DMS114 treated with DMSO at 0.1 percent for 48 hours (cell line): ENCODE results near the gene ZNF831.

Source experiments
- DNase-seq: peaks from one replicate; lab custom pipeline; 2025; ENCODE audit not compliant: unreplicated experiment; lab: John Stamatoyannopoulos, UW

ZNF831 gene

GRCh38 chr20:59178983-59179595 lies 15.5 kb downstream of the ZNF831 start:
- DNase-seq: no peak

GRCh38 chr20:59179988-59180387 lies 16.4 kb downstream of the ZNF831 start:
- no peak for DNase-seq

- DNase-seq: no peak
Observed at GRCh38 chr20:59181936-59182335, 18.3 kb downstream of the ZNF831 start.

- no peak for DNase-seq
Observed at GRCh38 chr20:59182401-59183044, 18.9 kb downstream of the ZNF831 start.

- DNase-seq: no peak
Observed at GRCh38 chr20:59183751-59184150, 20.1 kb downstream of the ZNF831 start.

- DNase-seq: no peak
Observed at GRCh38 chr20:59184880-59185447, 21.3 kb downstream of the ZNF831 start.

GRCh38 chr20:59185809-59186208 lies 22.2 kb downstream of the ZNF831 start:
- no peak for DNase-seq

- no peak for DNase-seq
Observed at GRCh38 chr20:59190466-59190865, 26.8 kb downstream of the ZNF831 start.

GRCh38 chr20:59191036-59191755 lies 27.6 kb downstream of the ZNF831 start:
- DNase-seq: no peak

GRCh38 chr20:59191756-59192532 lies 28.3 kb downstream of the ZNF831 start:
- DNase-seq: no peak

GRCh38 chr20:59192533-59192896 lies 28.9 kb downstream of the ZNF831 start:
- DNase-seq: no peak

GRCh38 chr20:59193325-59193724 lies 29.7 kb downstream of the ZNF831 start:
- no peak for DNase-seq

- DNase-seq: no peak
Observed at GRCh38 chr20:59194023-59194935, 30.7 kb downstream of the ZNF831 start.

- no peak for DNase-seq
Observed at GRCh38 chr20:59195316-59195993, 31.8 kb downstream of the ZNF831 start.

- no peak for DNase-seq
Observed at GRCh38 chr20:59204165-59204894, 40.7 kb downstream of the ZNF831 start.

- no peak for DNase-seq
Observed at GRCh38 chr20:59205044-59205443, 41.4 kb downstream of the ZNF831 start.

GRCh38 chr20:59207235-59207634 lies 43.6 kb downstream of the ZNF831 start:
- no peak for DNase-seq

GRCh38 chr20:59207742-59208357 lies 44.2 kb downstream of the ZNF831 start:
- DNase-seq: no peak

GRCh38 chr20:59210186-59210585 lies 46.6 kb downstream of the ZNF831 start:
- no peak for DNase-seq
